K562 (cell line): Measurements from ENCODE around the gene FMC1. TPM values are rescaled to one million over a fixed set of nuclear protein-coding genes. Genes with fewer than 3 reads are reported as not detected.

Experiments
- CBX2 ChIP-seq: fragments of 200-600 bp; sonication (generic); IDR thresholded peaks from one replicate; pipeline ENCODE4 v1.6.1; 2012; ENCODE audit warnings: mild to moderate bottlenecking, low read length, inconsistent platforms; ENCODE audit not compliant: insufficient read depth, poor library complexity, severe bottlenecking
- FOXK1 ChIP-seq: sonication (generic); formaldehyde crosslinking; IDR thresholded peaks from 2 replicates; pipeline ENCODE4 v1.8.0; 2022; ENCODE audit warnings: missing genetic modification reagents, mild to moderate bottlenecking, borderline replicate concordance
- HNRNPK ChIP-seq: fragments of 200-400 bp; formaldehyde crosslinking; IDR thresholded peaks from one replicate; pipeline ENCODE4 v1.6.1; 2018; ENCODE audit warnings: mild to moderate bottlenecking, low read depth, low read length; ENCODE audit not compliant: poor library complexity, severe bottlenecking
- PHF20 ChIP-seq: fragments of 450-650 bp; IDR thresholded peaks from 2 replicates; pipeline ENCODE4 v1.6.1; 2018; ENCODE audit not compliant: partially characterized antibody
- PML ChIP-seq: IDR thresholded peaks from 2 replicates; pipeline ENCODE4 v1.6.1; 2012; ENCODE audit warnings: low read length, inconsistent platforms
- ZNF239 ChIP-seq: fragments of 250-450 bp; sonication (Bioruptor Pico); IDR thresholded peaks from 2 replicates; pipeline ENCODE4 v1.4.0; 2020; ENCODE audit warnings: mild to moderate bottlenecking
- ZNF431 ChIP-seq: sonication (generic); formaldehyde crosslinking; IDR thresholded peaks from 2 replicates; pipeline ENCODE4 v1.8.0; 2022; ENCODE audit warnings: mild to moderate bottlenecking, missing genetic modification reagents
- ZNF764 ChIP-seq: fragments of 250-450 bp; sonication (Bioruptor Pico); IDR thresholded peaks from 2 replicates; pipeline ENCODE4 v1.4.0; 2020; ENCODE audit warnings: low read depth, mild to moderate bottlenecking, moderate library complexity
- polyA plus RNA-seq, 8 experiments: library from polyadenylated mRNA; depleted of rRNA in 4 of 8; stranded (reverse) in 5 of 8; unstranded in 3 of 8; fragments of >200 nt; fragmentation: Nextera tagmentation in 2 of 8; fragmentation: Illumina TruSeq in 1 of 8; extraction: Ambion mirVana in 2 of 8; extraction: Trizol in 1 of 8; gene quantifications; 2 replicates each; pipeline versions ENCODE4 v1.2.1 to v1.2.3, GENCODE V29; 2011 to 2014; ENCODE audit warnings: inconsistent platforms in 1 of 8, missing spikeins in 1 of 8
- total RNA-seq, 7 experiments: library from RNA; depleted of rRNA in 6 of 7; stranded (reverse); fragments of >200 nt in 6 of 7; fragmentation: Illumina TruSeq in 2 of 7; extraction: Trizol in 2 of 7; gene quantifications; 2 replicates each; pipeline versions ENCODE4 v1.2.1 to v1.2.3, GENCODE V29; 2011 to 2021; ENCODE audit warnings: low replicate concordance in 1 of 7
- TF ChIP-seq, protein P1 (sequence below): fragments of 450-650 bp; IDR thresholded peaks from 2 replicates; pipeline ENCODE4 v1.6.1; 2016; ENCODE audit warnings: mild to moderate bottlenecking, moderate library complexity
- TF ChIP-seq, protein P2 (sequence below): sonication (generic); formaldehyde crosslinking; IDR thresholded peaks from 2 replicates; pipeline ENCODE4 v1.8.1; 2023; ENCODE audit warnings: mild to moderate bottlenecking, missing genetic modification reagents
- TF ChIP-seq, protein P3 (sequence below): fragments of 250-450 bp; sonication (Bioruptor Pico); IDR thresholded peaks from 2 replicates; pipeline ENCODE4 v1.8.0; 2022; ENCODE audit warnings: inconsistent platforms, mild to moderate bottlenecking, moderate library complexity, borderline replicate concordance

Gene FMC1
- total and polyA plus RNA-seq, 9 of the 15 experiments (the other 6 are each of a cell fraction or from before 2014, with no cell fraction given) = 14.0 to 116 (median 29.0) TPM

DNA sequence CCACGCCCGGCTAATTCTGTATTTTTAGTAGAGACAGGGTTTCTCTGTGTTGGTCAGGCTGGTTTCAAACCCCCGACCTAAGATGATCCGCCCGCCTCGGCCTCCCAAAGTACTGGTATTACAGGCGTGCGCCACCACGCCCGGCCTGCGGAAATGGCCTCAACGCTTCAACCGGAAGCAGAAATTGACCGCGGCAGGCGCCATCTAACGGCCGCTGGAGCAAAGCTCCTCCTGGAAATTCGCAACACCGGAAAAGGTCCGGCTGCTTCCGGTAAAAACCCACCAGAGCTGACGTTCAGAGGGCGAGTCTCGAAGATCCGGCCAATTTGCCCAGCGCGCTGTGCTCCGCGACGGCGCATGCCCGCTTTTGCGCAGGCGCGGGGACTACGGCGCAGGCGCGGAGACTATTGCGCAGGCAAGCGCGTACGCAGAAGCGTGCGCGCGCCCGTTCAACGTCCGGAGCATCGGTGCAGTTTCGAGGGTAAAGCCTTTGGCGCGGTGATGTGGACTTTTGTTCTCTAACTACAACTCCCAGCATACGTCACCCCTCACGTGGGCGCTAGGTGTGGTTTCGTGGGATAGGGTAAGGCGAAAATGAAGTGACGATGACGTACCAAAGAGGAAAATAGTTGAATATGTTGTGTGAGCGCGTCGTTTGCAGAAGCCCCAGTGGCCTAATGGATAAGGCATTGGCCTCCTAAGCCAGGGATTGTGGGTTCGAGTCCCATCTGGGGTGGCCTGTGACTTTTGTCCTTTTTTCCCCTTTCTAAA, 915 bp upstream of the FMC1 start (continued):
- TF ChIP-seq, protein P1, sequence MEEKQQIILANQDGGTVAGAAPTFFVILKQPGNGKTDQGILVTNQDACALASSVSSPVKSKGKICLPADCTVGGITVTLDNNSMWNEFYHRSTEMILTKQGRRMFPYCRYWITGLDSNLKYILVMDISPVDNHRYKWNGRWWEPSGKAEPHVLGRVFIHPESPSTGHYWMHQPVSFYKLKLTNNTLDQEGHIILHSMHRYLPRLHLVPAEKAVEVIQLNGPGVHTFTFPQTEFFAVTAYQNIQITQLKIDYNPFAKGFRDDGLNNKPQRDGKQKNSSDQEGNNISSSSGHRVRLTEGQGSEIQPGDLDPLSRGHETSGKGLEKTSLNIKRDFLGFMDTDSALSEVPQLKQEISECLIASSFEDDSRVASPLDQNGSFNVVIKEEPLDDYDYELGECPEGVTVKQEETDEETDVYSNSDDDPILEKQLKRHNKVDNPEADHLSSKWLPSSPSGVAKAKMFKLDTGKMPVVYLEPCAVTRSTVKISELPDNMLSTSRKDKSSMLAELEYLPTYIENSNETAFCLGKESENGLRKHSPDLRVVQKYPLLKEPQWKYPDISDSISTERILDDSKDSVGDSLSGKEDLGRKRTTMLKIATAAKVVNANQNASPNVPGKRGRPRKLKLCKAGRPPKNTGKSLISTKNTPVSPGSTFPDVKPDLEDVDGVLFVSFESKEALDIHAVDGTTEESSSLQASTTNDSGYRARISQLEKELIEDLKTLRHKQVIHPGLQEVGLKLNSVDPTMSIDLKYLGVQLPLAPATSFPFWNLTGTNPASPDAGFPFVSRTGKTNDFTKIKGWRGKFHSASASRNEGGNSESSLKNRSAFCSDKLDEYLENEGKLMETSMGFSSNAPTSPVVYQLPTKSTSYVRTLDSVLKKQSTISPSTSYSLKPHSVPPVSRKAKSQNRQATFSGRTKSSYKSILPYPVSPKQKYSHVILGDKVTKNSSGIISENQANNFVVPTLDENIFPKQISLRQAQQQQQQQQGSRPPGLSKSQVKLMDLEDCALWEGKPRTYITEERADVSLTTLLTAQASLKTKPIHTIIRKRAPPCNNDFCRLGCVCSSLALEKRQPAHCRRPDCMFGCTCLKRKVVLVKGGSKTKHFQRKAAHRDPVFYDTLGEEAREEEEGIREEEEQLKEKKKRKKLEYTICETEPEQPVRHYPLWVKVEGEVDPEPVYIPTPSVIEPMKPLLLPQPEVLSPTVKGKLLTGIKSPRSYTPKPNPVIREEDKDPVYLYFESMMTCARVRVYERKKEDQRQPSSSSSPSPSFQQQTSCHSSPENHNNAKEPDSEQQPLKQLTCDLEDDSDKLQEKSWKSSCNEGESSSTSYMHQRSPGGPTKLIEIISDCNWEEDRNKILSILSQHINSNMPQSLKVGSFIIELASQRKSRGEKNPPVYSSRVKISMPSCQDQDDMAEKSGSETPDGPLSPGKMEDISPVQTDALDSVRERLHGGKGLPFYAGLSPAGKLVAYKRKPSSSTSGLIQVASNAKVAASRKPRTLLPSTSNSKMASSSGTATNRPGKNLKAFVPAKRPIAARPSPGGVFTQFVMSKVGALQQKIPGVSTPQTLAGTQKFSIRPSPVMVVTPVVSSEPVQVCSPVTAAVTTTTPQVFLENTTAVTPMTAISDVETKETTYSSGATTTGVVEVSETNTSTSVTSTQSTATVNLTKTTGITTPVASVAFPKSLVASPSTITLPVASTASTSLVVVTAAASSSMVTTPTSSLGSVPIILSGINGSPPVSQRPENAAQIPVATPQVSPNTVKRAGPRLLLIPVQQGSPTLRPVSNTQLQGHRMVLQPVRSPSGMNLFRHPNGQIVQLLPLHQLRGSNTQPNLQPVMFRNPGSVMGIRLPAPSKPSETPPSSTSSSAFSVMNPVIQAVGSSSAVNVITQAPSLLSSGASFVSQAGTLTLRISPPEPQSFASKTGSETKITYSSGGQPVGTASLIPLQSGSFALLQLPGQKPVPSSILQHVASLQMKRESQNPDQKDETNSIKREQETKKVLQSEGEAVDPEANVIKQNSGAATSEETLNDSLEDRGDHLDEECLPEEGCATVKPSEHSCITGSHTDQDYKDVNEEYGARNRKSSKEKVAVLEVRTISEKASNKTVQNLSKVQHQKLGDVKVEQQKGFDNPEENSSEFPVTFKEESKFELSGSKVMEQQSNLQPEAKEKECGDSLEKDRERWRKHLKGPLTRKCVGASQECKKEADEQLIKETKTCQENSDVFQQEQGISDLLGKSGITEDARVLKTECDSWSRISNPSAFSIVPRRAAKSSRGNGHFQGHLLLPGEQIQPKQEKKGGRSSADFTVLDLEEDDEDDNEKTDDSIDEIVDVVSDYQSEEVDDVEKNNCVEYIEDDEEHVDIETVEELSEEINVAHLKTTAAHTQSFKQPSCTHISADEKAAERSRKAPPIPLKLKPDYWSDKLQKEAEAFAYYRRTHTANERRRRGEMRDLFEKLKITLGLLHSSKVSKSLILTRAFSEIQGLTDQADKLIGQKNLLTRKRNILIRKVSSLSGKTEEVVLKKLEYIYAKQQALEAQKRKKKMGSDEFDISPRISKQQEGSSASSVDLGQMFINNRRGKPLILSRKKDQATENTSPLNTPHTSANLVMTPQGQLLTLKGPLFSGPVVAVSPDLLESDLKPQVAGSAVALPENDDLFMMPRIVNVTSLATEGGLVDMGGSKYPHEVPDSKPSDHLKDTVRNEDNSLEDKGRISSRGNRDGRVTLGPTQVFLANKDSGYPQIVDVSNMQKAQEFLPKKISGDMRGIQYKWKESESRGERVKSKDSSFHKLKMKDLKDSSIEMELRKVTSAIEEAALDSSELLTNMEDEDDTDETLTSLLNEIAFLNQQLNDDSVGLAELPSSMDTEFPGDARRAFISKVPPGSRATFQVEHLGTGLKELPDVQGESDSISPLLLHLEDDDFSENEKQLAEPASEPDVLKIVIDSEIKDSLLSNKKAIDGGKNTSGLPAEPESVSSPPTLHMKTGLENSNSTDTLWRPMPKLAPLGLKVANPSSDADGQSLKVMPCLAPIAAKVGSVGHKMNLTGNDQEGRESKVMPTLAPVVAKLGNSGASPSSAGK = peak; percentile 85
- TF ChIP-seq PML = no peak; the same call in 1 of the 2 replicates
- no peak; the same call in 1 of the 2 replicates for TF ChIP-seq ZNF239 (CRISPR knock-in tag)
- TF ChIP-seq FOXK1 = peak; percentile 96
- TF ChIP-seq, protein P2, sequence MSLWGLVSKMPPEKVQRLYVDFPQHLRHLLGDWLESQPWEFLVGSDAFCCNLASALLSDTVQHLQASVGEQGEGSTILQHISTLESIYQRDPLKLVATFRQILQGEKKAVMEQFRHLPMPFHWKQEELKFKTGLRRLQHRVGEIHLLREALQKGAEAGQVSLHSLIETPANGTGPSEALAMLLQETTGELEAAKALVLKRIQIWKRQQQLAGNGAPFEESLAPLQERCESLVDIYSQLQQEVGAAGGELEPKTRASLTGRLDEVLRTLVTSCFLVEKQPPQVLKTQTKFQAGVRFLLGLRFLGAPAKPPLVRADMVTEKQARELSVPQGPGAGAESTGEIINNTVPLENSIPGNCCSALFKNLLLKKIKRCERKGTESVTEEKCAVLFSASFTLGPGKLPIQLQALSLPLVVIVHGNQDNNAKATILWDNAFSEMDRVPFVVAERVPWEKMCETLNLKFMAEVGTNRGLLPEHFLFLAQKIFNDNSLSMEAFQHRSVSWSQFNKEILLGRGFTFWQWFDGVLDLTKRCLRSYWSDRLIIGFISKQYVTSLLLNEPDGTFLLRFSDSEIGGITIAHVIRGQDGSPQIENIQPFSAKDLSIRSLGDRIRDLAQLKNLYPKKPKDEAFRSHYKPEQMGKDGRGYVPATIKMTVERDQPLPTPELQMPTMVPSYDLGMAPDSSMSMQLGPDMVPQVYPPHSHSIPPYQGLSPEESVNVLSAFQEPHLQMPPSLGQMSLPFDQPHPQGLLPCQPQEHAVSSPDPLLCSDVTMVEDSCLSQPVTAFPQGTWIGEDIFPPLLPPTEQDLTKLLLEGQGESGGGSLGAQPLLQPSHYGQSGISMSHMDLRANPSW = peak; percentile 89
- TF ChIP-seq PHF20 = peak; percentile 97
- no peak for TF ChIP-seq HNRNPK
- no peak for TF ChIP-seq CBX2
- peak; percentile 77 for TF ChIP-seq ZNF431 (CRISPR knock-in tag)
- TF ChIP-seq ZNF764 (CRISPR knock-in tag) = peak; percentile 78; the same call in 1 of the 2 replicates
- TF ChIP-seq, protein P3, sequence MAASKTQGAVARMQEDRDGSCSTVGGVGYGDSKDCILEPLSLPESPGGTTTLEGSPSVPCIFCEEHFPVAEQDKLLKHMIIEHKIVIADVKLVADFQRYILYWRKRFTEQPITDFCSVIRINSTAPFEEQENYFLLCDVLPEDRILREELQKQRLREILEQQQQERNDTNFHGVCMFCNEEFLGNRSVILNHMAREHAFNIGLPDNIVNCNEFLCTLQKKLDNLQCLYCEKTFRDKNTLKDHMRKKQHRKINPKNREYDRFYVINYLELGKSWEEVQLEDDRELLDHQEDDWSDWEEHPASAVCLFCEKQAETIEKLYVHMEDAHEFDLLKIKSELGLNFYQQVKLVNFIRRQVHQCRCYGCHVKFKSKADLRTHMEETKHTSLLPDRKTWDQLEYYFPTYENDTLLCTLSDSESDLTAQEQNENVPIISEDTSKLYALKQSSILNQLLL (CRISPR knock-in tag) = no peak
